Activated B cell treated with CpG ODN at 0.5 μM for 24 hours (primary cell): ENCODE data around the gene AMIGO1. TPM values are rescaled to one million over a fixed set of nuclear protein-coding genes. Genes with fewer than 3 reads are reported as not detected.

Experiments used
- ATAC-seq: fragments of 200-7000 bp; cut with Tn5 transposase; one replicate; pipeline ENCODE4 v1.10.0; 2021; ENCODE audit warnings: low read depth, mild to moderate bottlenecking, moderate library complexity
- CTCF ChIA-PET: fragments of 350-600 bp; sonication (Branson Sonifier 250); formaldehyde crosslinking; loops from one replicate; lab custom pipeline; 2021; ENCODE audit warnings: antibody characterized with exemption; lab: Charles Lee
- POLR2A ChIA-PET: fragments of 350-600 bp; sonication (Branson Sonifier 250); formaldehyde crosslinking; loops from one replicate; lab custom pipeline; 2021; ENCODE audit warnings: antibody characterized with exemption; lab: Charles Lee
- DNase-seq: peaks from one replicate; pipeline ENCODE4 v3.0.0; 2022
- H3K27ac Mint-ChIP-seq: one replicate; pipeline ENCODE4 v1.8.0; 2020; ENCODE audit warnings: mixed read lengths
- H3K27me3 Mint-ChIP-seq: one replicate; pipeline ENCODE4 v1.8.0; 2021; ENCODE audit warnings: mixed read lengths
- H3K36me3 Mint-ChIP-seq: one replicate; pipeline ENCODE4 v1.8.0; 2021; ENCODE audit warnings: low read depth, mixed read lengths
- H3K4me1 Mint-ChIP-seq: one replicate; pipeline ENCODE4 v1.8.0; 2021; ENCODE audit warnings: mixed read lengths
- H3K4me3 Mint-ChIP-seq: one replicate; pipeline ENCODE4 v1.8.0; 2020; ENCODE audit warnings: mild to moderate bottlenecking, mixed read lengths
- H3K9me3 Mint-ChIP-seq: one replicate; pipeline ENCODE4 v1.8.0; 2020; ENCODE audit warnings: mixed read lengths
- intact Hi-C: fragments of 100-400 bp; cut with micrococcal nuclease; formaldehyde crosslinking; loops from one replicate; pipeline ENCODE4 v1.15.1; 2024
- total RNA-seq: library from RNA; stranded (reverse); gene quantifications from 2 replicates; pipeline ENCODE4 v1.2.3, GENCODE V29; 2022
- TF ChIP-seq, protein P1 (sequence below): fragments of 200-600 bp; IDR thresholded peaks from one replicate; pipeline ENCODE4 v1.8.0; 2022; ENCODE audit warnings: antibody characterized with exemption, mild to moderate bottlenecking

The AMIGO1 gene
- total RNA-seq, 1 donor from 2014 or later, result 0.53 TPM

DNA sequence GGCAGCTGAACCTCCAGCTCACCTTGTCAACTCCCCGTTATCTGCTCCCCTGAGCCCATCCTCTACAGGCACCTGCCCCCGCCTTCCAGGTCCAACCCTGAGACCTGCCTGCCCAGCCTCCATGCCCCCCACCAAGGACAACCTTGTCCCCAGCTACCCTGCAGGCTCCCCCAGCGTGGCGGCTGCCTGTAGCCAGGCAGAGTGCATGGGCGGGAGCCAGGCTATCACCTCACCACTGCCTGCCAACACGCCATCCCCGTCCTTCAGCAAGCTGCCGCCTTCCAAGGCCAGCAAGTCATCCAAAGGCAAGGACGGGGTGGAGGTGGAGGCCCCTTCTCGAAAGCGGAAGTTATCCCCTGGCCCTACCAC lies 18.6 kb downstream of the AMIGO1 start:
- intact Hi-C loops, result loop anchor here (1.0 to 5.0 kb wide), 4 partner anchors 41 to 541 kb away; partner anchors contain the start of genes GSTM4 and STRIP1
- Mint-ChIP-seq H3K4me1 (peaks cover 29% of the 10 kb centered on the region), H3K27me3 (no peaks in the 10 kb centered on the region), H3K27ac (no peak overlapping the region), H3K4me3 (no peak overlapping the region), H3K9me3 (no peaks in the 10 kb centered on the region), H3K36me3 (peaks cover 30% of the 10 kb centered on the region)
- DNase-seq (no peak), ATAC-seq (no peak)
- CTCF ChIA-PET, result interaction anchor here (0.7 to 23.7 kb wide), 14 partner anchors 9 to 717 kb away, joined by 3 to 375 read pairs (median 4); partner anchors contain the start of genes GNAI3 and PSRC1
- POLR2A ChIA-PET, result interaction anchor here (0.6 to 2.1 kb wide), 6 partner anchors 18 to 1295 kb away, joined by 3 to 8 read pairs (median 4); partner anchors contain the start of genes GNAI3 and PSMA5
- TF ChIP-seq, protein P1, sequence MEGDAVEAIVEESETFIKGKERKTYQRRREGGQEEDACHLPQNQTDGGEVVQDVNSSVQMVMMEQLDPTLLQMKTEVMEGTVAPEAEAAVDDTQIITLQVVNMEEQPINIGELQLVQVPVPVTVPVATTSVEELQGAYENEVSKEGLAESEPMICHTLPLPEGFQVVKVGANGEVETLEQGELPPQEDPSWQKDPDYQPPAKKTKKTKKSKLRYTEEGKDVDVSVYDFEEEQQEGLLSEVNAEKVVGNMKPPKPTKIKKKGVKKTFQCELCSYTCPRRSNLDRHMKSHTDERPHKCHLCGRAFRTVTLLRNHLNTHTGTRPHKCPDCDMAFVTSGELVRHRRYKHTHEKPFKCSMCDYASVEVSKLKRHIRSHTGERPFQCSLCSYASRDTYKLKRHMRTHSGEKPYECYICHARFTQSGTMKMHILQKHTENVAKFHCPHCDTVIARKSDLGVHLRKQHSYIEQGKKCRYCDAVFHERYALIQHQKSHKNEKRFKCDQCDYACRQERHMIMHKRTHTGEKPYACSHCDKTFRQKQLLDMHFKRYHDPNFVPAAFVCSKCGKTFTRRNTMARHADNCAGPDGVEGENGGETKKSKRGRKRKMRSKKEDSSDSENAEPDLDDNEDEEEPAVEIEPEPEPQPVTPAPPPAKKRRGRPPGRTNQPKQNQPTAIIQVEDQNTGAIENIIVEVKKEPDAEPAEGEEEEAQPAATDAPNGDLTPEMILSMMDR, result no peak

DNA sequence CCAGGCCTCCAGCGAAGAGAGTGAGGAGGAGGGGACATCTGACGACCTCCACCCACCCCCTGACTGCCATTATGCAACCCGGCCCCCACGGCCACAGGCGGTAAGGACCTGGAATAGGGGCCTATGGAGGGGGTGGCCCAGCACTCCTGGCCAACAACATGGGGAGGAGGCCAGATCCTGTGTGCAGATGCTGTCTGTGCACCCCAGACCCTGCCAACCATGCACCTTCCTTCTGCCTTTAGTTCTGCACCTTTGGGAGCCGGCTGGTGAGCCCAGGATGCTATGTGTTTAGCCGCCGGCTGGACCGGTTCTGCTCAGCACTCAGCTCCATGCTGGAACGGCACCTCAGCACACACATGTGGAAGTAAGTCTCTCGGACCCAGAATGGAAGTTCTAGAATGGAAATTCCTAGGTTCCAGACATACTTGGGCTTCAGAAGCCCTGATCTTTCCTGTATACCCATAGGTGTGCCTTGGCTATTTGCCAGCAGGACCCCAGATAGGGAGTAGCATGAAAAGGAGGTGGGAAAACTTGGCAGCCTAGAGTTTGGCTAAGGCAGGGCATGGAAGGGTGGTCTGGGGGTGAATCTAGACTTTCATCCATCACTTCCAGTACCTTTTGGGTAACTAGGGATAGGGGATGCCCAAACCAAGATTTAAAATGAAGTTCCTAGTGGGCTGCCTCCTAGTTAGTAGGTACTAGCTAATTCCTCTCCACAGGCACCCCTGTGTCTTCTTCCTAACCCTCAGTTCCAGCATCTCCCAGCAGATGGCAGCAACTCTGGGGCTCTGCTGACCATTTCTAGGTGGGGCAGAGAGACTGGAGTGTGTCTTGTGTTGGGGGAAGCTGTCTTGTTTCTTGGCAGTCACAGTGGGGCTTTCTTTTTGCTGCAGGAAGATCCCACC lies 19.2 kb downstream of the AMIGO1 start:
- Mint-ChIP-seq H3K27me3 (no peaks in the 10 kb centered on the region), H3K4me1 (peaks cover 27% of the 10 kb centered on the region), H3K27ac (no peak overlapping the region), H3K9me3 (no peaks in the 10 kb centered on the region), H3K4me3 (no peak overlapping the region), H3K36me3 (peaks cover 27% of the 10 kb centered on the region)
- ATAC-seq, result peak; percentile 46
- CTCF ChIA-PET, result interaction anchor here (0.6 to 23.7 kb wide), 15 partner anchors 8 to 718 kb away, joined by 3 to 375 read pairs (median 4); partner anchors contain the start of genes GNAI3 and PSRC1
- intact Hi-C loops, result loop anchor here (1.0 to 5.0 kb wide), 4 partner anchors 42 to 542 kb away; partner anchors contain the start of genes GSTM4 and STRIP1
- DNase-seq, result peak; percentile 54
- POLR2A ChIA-PET, result interaction anchor here (0.6 to 2.1 kb wide), 7 partner anchors 19 to 1294 kb away, joined by 3 to 8 read pairs (median 4); partner anchors contain the start of genes GNAI3 and PSMA5
- TF ChIP-seq, protein P1, result peak; percentile 26

DNA sequence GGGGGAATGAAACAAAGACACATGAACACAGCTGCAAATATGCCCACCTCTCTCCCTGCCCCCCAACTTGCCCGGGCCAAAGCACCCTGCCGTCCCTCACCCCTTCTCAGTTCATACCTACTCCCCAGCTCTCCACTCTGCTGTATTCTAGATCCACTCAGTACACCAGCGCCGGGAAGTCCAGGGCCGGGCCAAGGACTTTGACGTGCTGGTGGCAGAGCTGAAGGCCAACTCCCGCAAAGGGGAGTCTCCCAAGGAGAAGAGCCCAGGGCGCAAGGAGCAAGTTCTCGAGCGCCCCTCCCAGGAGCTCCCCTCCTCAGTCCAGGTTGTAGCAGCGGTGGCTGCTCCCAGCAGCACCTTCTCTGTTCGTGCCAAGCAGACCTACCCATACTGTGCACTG lies 20.8 kb downstream of the AMIGO1 start:
- no peaks in the 10 kb centered on the region for H3K9me3 Mint-ChIP-seq
- H3K4me3 Mint-ChIP-seq, result no peak overlapping the region
- ChIA-PET POLR2A (no interaction called here), CTCF (interaction anchor here (23.7 kb wide), 1 partner anchor 42 kb away, joined by 375 read pairs; no protein-coding TSS in a partner anchor)
- TF ChIP-seq, protein P1, result no peak
- peaks cover 26% of the 10 kb centered on the region for H3K4me1 Mint-ChIP-seq
- H3K36me3 Mint-ChIP-seq, result peaks cover 27% of the 10 kb centered on the region
- intact Hi-C loops, result no loop called here
- H3K27me3 Mint-ChIP-seq, result no peaks in the 10 kb centered on the region
- no peak for ATAC-seq
- DNase-seq, result no peak
- no peak overlapping the region for H3K27ac Mint-ChIP-seq

DNA sequence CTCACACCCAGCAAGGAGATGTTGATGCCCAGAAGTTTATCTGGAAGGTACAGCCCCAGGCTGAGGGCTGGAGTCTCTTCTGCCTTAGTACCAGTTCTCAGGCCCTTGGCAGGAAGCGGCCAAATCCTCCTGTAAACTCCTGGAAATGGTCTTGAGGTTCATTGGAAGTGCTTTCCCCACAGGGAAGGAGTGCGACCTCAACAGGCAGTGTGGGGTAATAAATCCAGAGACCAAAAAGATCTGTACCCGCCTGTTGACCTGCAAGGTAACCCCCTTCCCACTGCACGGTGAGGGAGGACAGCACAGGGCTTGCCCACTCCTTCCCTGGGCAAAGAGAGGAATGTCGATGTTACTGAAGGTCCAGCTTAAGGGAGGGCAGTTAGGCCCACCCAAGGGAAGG lies 21.3 kb downstream of the AMIGO1 start:
- TF ChIP-seq, protein P1, result no peak
- peaks cover 27% of the 10 kb centered on the region for H3K4me1 Mint-ChIP-seq
- H3K27ac Mint-ChIP-seq, result no peak overlapping the region
- no peaks in the 10 kb centered on the region for H3K9me3 Mint-ChIP-seq
- intact Hi-C loops, result no loop called here
- no peak overlapping the region for H3K4me3 Mint-ChIP-seq
- DNase-seq (no peak), ATAC-seq (no peak)
- peaks cover 29% of the 10 kb centered on the region for H3K36me3 Mint-ChIP-seq
- ChIA-PET CTCF (interaction anchor here (23.7 kb wide), 1 partner anchor 43 kb away, joined by 375 read pairs; no protein-coding TSS in a partner anchor), POLR2A (no interaction called here)
- H3K27me3 Mint-ChIP-seq, result no peaks in the 10 kb centered on the region

GRCh38 chr1:109487261-109487660 lies 22.3 kb downstream of the AMIGO1 start:
- intact Hi-C loops, result no loop called here
- Mint-ChIP-seq H3K27me3 (no peaks in the 10 kb centered on the region), H3K36me3 (peaks cover 29% of the 10 kb centered on the region), H3K27ac (no peak overlapping the region), H3K4me3 (no peak overlapping the region), H3K4me1 (peaks cover 34% of the 10 kb centered on the region), H3K9me3 (no peaks in the 10 kb centered on the region)
- POLR2A ChIA-PET, result no interaction called here
- CTCF ChIA-PET, result interaction anchor here (3.4 kb wide), 1 partner anchor 45 kb away, joined by 17 read pairs; no protein-coding TSS in a partner anchor
- DNase-seq, result no peak
- ATAC-seq, result no peak
- TF ChIP-seq, protein P1, result no peak
